ENCODE data around the gene HIP1. TPM values are rescaled to one million over a fixed set of nuclear protein-coding genes. Genes with fewer than 3 reads are reported as not detected.

The HIP1 gene
- total RNA-seq, 1 donor from 2014 or later, result 49.3 TPM

DNA sequence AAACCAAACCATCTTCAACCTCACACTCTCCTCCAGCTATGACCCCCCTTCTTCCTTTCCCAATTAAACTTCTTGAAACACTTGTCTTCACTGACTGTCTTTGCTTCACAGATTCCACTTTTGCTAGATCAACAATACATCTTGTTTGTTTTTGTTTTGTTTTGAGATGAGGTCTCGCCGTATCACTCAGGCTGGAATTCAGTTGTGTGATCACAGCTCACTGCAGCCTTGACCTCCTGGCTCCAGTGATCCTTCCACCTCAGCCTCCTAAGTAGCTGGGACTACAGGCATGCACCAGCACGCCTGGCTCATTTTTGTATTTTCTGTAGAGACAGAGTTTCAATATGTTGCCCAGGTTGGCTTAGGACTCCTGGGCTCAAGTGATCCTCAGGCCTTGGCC is 59.7 kb downstream of the HIP1 start:
- H3K4me1 Mint-ChIP-seq (ENCODE audit: unreplicated experiment), result no peaks in the 10 kb centered on the region
- no peak for DNase-seq (ENCODE audit: low spot score)
- peaks cover 17% of the 10 kb centered on the region for H3K36me3 Mint-ChIP-seq (ENCODE audit: low read depth, unreplicated experiment)
- H3K4me3 Mint-ChIP-seq (ENCODE audit: unreplicated experiment), result no peak overlapping the region
- TF ChIP-seq, protein P1, sequence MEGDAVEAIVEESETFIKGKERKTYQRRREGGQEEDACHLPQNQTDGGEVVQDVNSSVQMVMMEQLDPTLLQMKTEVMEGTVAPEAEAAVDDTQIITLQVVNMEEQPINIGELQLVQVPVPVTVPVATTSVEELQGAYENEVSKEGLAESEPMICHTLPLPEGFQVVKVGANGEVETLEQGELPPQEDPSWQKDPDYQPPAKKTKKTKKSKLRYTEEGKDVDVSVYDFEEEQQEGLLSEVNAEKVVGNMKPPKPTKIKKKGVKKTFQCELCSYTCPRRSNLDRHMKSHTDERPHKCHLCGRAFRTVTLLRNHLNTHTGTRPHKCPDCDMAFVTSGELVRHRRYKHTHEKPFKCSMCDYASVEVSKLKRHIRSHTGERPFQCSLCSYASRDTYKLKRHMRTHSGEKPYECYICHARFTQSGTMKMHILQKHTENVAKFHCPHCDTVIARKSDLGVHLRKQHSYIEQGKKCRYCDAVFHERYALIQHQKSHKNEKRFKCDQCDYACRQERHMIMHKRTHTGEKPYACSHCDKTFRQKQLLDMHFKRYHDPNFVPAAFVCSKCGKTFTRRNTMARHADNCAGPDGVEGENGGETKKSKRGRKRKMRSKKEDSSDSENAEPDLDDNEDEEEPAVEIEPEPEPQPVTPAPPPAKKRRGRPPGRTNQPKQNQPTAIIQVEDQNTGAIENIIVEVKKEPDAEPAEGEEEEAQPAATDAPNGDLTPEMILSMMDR (IDR thresholded peaks at IDR 0.05; ENCODE audit: unreplicated experiment), result no peak
- H3K27ac Mint-ChIP-seq (ENCODE audit: unreplicated experiment), result no peak overlapping the region
- peaks cover 5% of the 10 kb centered on the region for H3K9me3 Mint-ChIP-seq (ENCODE audit: unreplicated experiment)
- peaks cover 10% of the 10 kb centered on the region for H3K27me3 Mint-ChIP-seq (ENCODE audit: unreplicated experiment)

DNA sequence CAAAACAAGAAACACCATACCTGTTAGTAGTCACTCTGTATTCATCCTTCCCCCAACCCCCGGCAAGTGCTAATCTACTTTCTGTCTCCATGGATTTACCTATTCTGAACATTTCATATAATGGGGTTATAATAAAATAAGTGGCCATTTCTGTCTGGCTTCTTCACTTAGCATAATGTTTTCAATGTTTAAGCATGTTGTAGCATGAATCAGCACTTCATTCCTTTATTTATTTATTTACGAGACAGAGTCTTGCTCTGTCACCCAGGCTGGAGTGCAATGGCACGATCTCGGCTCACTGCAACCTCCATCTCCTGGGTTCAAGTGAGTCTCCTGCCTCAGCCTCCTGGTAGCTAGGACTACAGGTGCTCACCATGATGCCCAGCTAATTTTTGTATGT is 69.2 kb downstream of the HIP1 start:
- Mint-ChIP-seq H3K4me3 (ENCODE audit: unreplicated experiment) (no peak overlapping the region), H3K27ac (ENCODE audit: unreplicated experiment) (no peak overlapping the region), H3K36me3 (ENCODE audit: low read depth, unreplicated experiment) (peaks cover 3% of the 10 kb centered on the region)

DNA sequence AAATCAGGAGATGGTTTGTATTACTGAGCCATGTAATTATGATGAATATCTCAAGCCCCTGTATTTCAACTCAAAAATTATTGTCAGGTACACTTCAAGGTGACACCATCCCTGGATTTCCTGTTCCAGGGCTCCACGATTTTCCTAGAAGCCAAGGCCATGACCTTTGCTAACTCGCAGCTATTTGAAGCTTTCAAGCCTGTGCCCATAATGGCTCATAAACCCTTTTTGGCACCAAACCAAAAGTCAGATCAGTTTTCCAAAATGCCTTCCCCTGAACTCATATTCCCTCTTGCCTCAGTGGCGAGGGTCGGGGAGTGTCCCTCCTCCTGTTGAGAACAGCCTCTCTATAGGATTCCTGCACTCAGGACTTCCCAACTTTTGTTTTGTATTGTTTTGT is 70.8 kb downstream of the HIP1 start:
- Mint-ChIP-seq H3K27me3 (ENCODE audit: unreplicated experiment) (no peaks in the 10 kb centered on the region), H3K36me3 (ENCODE audit: low read depth, unreplicated experiment) (no peaks in the 10 kb centered on the region), H3K27ac (ENCODE audit: unreplicated experiment) (no peak overlapping the region), H3K4me3 (ENCODE audit: unreplicated experiment) (no peak overlapping the region), H3K4me1 (ENCODE audit: unreplicated experiment) (no peaks in the 10 kb centered on the region), H3K9me3 (ENCODE audit: unreplicated experiment) (no peaks in the 10 kb centered on the region)
- no peak for DNase-seq (ENCODE audit: low spot score)
- TF ChIP-seq, protein P1 (IDR thresholded peaks at IDR 0.05; ENCODE audit: unreplicated experiment), result no peak

More for the DNA sequence above, 69.2 kb downstream of the HIP1 start:
- no peaks in the 10 kb centered on the region for H3K9me3 Mint-ChIP-seq (ENCODE audit: unreplicated experiment)
- H3K27me3 Mint-ChIP-seq (ENCODE audit: unreplicated experiment), result no peaks in the 10 kb centered on the region
- H3K4me1 Mint-ChIP-seq (ENCODE audit: unreplicated experiment), result no peaks in the 10 kb centered on the region
- TF ChIP-seq, protein P1 (IDR thresholded peaks at IDR 0.05; ENCODE audit: unreplicated experiment), result no peak
- no peak for DNase-seq (ENCODE audit: low spot score)

DNA sequence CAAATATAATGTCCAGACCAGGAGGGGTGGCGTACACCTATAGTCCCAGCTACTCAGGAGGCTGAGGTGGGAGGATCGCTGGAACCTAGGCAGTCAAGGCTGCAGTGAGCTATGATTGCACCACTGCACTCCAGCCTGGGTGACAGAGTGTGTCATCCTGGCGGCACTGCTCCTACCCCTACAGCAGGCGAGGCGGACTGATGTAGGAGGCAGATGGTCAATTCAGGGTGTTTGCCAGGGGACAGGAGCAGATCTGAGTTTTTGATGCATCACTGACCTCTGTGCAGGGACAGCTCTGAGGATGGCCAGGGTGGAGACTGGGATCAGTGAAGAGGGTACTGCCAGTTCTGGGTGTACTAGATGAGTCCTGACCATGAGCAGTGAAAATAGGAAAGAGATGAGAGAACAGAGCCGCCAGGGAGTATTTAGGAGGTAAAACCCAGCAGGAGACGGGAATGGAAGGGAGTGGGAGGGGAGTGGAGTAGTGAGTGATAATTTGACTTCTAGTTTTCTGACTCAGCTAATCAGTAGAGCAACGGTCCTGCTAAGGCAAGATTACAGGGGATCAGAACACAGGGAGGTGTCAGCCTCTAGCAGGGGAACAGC is 75.3 kb downstream of the HIP1 start:
- H3K36me3 Mint-ChIP-seq (ENCODE audit: low read depth, unreplicated experiment), result peaks cover 4% of the 10 kb centered on the region
- H3K4me3 Mint-ChIP-seq (ENCODE audit: unreplicated experiment), result no peak overlapping the region

More for the DNA sequence above, 75.3 kb downstream of the HIP1 start:
- Mint-ChIP-seq H3K27ac (ENCODE audit: unreplicated experiment) (no peak overlapping the region), H3K27me3 (ENCODE audit: unreplicated experiment) (no peaks in the 10 kb centered on the region), H3K4me1 (ENCODE audit: unreplicated experiment) (no peaks in the 10 kb centered on the region), H3K9me3 (ENCODE audit: unreplicated experiment) (no peaks in the 10 kb centered on the region)
- no peak for DNase-seq (ENCODE audit: low spot score)
- TF ChIP-seq, protein P1 (IDR thresholded peaks at IDR 0.05; ENCODE audit: unreplicated experiment), result no peak
